Measurements from ENCODE around the gene PRSS16. TPM values are rescaled to one million over a fixed set of nuclear protein-coding genes. Genes with fewer than 3 reads are reported as not detected.

The PRSS16 gene
- 2.4 to 3.8 TPM (median 3.2 TPM) in 5 replicates for total RNA-seq (2022; extraction: Qiagen RNA extraction)

GRCh38 chr6:27247133-27247836, at the start of gene PRSS16:
Gene PRSS16, plus strand, starts transcription at chr6:27247701. Its CDS starts 37 bp downstream, at chr6:27247738.

Other genes starting within 250 kb of the PRSS16 start
- 0.02 TPM in 1 of 5 replicates, not detected in the others for gene POM121L2, start 64.6 kb downstream of the PRSS16 start, total RNA-seq (2022; extraction: Qiagen RNA extraction)
- gene ZNF391, start 141.1 kb downstream of the PRSS16 start, total RNA-seq (2022; extraction: Qiagen RNA extraction), result 0.24 to 0.64 TPM (median 0.27 TPM) in 5 replicates
- gene ZNF184, start 225.4 kb downstream of the PRSS16 start, total RNA-seq (2022; extraction: Qiagen RNA extraction), result 2.6 to 3.4 TPM (median 3.2 TPM) in 5 replicates